ENCODE results near the gene GPHA2.
"Not testable (repeated sequence)": the region's sequence is repeated elsewhere in the genome, so short reads cannot be mapped to it uniquely, and the experiment has no call there.

GPHA2 gene

GRCh38 chr11:64935359-64936081 is at the start of gene GPHA2:
Gene GPHA2 (minus strand): TSS chr11:64935893. CDS start chr11:64935460, 433 bp downstream.
- peak; percentile 41 for DNase-seq

- DNase-seq: not testable (repeated sequence)
Observed at GRCh38 chr11:64983339-64983738, 47.6 kb upstream of the GPHA2 start.

GRCh38 chr11:64976651-64977050 is 41.0 kb upstream of the GPHA2 start:
- DNase-seq: no peak

- DNase-seq: no peak
Observed at GRCh38 chr11:64974124-64974523, 38.4 kb upstream of the GPHA2 start.

GRCh38 chr11:64971421-64972233 is 35.9 kb upstream of the GPHA2 start, which contains the start of gene MAJIN:
Gene MAJIN (minus strand): TSS chr11:64972108. CDS start chr11:64959405, 12,703 bp downstream.
- DNase-seq: peak; percentile 75

GRCh38 chr11:64970731-64971151 is 35.0 kb upstream of the GPHA2 start:
- DNase-seq: no peak

- DNase-seq: peak; percentile 63
Observed at GRCh38 chr11:64969209-64969608, 33.5 kb upstream of the GPHA2 start.

GRCh38 chr11:64967375-64967774 is 31.7 kb upstream of the GPHA2 start:
- no peak for DNase-seq

- DNase-seq: no peak
Observed at GRCh38 chr11:64963072-64963631, 27.5 kb upstream of the GPHA2 start.

GRCh38 chr11:64960719-64961118 is 25.0 kb upstream of the GPHA2 start:
- DNase-seq: no peak

GRCh38 chr11:64959498-64959897 is 23.8 kb upstream of the GPHA2 start:
- no peak for DNase-seq

GRCh38 chr11:64954201-64954600 is 18.5 kb upstream of the GPHA2 start:
- no peak for DNase-seq

GRCh38 chr11:64951529-64951928 is 15.8 kb upstream of the GPHA2 start:
- no peak for DNase-seq

GRCh38 chr11:64947208-64947814 is 11.6 kb upstream of the GPHA2 start:
- DNase-seq: no peak

GRCh38 chr11:64936539-64936938 is 846 bp upstream of the GPHA2 start:
- DNase-seq: no peak

- DNase-seq: no peak
Observed at GRCh38 chr11:64934682-64935358, 873 bp downstream of the GPHA2 start.

- no peak for DNase-seq
Observed at GRCh38 chr11:64933935-64934681, 1.6 kb downstream of the GPHA2 start.

- no peak for DNase-seq
Observed at GRCh38 chr11:64933213-64933934, 2.3 kb downstream of the GPHA2 start.

GRCh38 chr11:64932324-64932723 is 3.4 kb downstream of the GPHA2 start:
- DNase-seq: no peak

GRCh38 chr11:64931290-64931689 is 4.4 kb downstream of the GPHA2 start:
- no peak for DNase-seq

- DNase-seq: no peak
Observed at GRCh38 chr11:64930340-64930739, 5.4 kb downstream of the GPHA2 start.

Data from fibroblast of upper back skin (primary cell).